ENCODE data around the gene CPLX1.

CPLX1 gene

DNA sequence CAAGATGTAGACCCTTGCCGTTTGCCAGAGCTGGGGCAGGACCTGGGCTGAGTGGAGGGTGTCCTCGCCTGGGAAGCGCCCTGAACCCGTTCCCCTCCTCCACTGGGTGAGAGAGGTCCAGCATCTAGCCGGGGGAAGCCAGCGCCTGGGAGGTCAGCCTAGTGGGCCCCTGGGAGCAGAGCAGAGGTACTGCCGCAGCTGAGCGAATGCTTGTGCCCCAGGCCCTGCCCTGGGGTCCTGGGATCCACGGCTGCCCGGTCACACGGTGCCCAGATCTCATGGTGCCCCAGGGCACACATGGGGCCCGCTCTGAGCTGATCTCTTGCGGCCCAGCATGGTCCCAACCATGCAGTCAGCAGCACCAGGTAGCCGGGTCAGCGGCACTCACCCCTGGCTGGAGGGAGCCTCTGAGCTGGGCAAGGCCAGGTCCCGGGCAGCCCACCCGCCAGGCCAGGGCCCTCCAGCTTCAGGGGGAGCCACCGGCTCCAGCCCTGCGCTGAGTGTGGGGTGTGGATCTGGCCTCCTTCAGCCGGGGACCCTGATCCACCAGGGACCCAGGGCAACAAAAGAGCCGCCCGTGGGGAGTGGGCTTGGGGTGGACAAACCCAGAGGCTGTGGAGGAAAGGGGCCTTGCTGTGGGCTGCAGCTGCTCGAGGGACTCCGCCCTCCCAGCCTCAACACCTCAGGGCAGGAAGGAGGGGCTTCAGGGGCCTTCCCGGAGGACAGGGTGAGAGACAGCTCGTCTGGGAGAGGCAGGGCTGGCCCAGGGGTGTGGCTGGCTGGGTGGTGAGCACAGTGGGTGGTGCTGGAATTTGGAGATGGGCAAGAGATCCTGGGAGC is 4.1 kb upstream of the CPLX1 start:
- no peak for DNase-seq (ENCODE audit: low read depth)
- TF ChIP-seq, protein P1, sequence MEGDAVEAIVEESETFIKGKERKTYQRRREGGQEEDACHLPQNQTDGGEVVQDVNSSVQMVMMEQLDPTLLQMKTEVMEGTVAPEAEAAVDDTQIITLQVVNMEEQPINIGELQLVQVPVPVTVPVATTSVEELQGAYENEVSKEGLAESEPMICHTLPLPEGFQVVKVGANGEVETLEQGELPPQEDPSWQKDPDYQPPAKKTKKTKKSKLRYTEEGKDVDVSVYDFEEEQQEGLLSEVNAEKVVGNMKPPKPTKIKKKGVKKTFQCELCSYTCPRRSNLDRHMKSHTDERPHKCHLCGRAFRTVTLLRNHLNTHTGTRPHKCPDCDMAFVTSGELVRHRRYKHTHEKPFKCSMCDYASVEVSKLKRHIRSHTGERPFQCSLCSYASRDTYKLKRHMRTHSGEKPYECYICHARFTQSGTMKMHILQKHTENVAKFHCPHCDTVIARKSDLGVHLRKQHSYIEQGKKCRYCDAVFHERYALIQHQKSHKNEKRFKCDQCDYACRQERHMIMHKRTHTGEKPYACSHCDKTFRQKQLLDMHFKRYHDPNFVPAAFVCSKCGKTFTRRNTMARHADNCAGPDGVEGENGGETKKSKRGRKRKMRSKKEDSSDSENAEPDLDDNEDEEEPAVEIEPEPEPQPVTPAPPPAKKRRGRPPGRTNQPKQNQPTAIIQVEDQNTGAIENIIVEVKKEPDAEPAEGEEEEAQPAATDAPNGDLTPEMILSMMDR (conservative IDR thresholded peaks at IDR 0.05; ENCODE audit: low read depth, low read length), result no peak
- no peak overlapping the region for H3K4me3 ChIP-seq (ENCODE audit: low read length)

DNA sequence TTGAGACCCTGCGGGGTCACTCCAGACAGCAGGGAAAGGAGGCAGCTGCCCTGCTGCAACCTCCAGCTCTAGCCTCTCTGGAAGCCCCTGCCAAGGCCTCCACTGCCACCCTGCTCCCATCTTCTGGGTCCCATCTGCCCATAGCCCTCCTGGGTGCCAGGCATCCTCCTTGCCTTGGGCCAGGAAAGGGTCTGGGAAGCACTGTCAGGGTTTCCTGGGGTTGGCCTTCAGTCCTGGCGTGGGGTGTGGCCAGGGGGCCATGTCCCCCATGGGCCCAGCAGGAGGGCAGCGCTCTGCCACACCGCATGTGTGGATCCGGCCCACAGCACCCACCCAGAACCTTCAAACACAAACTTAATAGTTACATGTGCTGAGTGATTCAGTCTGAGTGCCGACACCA is 3.4 kb upstream of the CPLX1 start:
- TF ChIP-seq, protein P1 (conservative IDR thresholded peaks at IDR 0.05; ENCODE audit: low read depth, low read length), result no peak
- no peak for DNase-seq (ENCODE audit: low read depth)
- no peak overlapping the region for H3K4me3 ChIP-seq (ENCODE audit: low read length)

DNA sequence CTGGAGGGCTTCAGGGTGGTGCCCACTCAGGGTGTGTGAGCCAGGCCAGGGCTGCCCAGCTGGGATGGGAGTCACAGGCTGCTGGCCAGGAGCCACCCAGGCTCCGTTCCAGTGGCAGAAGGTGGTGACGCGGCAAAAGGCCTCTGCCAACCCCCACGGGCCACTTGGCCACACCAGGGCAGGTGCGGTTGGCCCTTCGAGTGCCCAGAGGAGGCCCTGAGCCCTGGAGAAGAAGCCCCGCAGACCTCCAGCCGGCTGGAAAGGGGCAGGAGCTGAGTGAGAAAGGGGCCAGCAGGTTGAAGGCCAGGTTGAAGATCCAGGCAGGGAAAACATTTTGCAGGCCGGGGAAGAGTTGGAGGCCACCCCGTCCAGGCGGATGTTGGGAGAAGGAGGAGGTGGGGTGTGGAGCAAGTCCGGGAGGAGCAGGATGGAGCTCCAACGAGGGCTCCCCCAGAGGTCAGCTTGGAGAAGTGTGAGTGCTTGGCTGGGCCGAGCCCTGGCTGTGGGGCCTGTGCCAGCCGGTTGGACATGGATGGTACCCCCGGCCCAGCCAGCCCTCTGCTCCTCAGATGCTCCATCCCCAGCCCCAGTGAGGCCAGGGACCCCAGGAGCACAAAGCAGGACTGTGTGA is 2.8 kb upstream of the CPLX1 start:
- TF ChIP-seq, protein P1 (conservative IDR thresholded peaks at IDR 0.05; ENCODE audit: low read depth, low read length), result peak; percentile 23
- no peak for DNase-seq (ENCODE audit: low read depth)
- no peak overlapping the region for H3K4me3 ChIP-seq (ENCODE audit: low read length)

DNA sequence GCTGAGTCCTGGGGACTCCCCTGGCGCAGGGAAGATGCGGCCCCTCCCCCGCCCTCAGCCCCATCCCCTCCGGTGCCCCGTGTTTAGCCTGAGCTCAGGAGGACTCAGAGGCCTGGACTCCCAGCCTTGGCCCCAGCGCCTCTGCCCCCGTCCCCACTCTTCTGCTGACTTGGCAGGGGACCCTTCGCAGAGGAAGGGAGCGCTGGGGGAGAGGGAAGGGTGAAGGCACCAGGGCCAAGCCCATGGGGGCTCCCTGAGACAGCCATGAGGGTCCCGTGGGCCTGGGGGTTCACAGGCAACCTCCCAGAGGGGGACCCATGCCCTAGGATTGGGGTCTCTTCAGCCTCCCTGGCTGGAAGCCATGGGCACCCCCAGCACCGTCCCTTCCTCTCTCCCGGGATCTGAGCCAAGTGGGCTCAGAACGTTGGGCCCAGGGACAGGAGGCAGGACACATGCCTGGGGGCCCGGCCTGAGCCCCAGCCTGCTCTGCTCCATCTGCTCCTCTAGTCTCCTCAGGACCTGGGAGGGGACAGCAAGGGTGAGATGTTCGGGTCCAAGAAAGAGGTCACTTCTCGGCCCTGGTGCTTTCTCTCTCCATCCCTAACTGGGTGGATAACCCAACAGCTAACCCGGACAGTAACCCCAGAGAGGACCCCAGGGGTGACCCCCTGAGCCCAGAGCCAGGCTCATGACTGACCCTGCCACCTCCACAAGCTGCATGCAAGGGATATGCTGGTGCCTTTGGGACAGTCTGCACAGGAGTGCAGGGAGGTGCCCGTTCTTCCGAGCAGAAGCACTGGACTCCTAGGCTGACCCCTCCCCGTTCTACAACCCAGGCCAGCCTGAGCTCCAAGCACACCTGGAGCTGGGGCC is 1.5 kb upstream of the CPLX1 start:
- TF ChIP-seq, protein P1 (conservative IDR thresholded peaks at IDR 0.05; ENCODE audit: low read depth, low read length), result no peak

DNA sequence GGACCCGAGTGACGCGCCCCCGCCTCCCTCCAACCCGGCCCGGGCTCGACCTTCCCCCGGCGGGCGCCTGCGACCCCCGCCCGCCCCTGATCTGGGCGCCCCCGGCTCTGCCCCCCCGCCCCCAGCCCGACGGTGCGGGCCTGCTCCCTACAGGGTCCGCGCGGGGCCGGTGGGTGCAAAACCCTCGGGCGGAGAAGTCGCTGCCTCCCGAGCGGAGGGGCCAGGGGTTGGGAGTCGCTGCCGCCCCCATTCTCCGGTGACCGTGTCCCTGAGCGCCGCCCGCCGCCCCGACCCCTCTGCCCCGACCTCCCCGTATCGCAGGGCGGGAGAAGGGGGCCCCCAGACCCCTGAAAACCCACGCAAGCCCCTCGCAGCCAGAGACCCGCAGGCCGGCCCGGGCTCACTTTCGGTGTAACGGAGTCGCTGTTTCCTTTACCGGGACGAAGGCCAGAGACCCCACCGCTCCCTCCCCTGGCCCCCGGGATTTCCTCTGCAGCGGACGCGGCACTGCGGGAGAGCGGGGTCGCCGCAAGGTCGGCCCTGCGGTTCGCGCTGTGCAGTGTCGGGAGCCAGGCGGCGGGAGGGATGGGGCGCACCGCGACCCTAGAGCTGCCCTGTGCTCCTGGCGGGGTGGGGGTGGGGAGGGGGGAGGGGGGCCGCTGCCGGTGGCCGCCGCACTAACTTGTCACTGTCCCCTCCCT is 729 bp upstream of the CPLX1 start:
- no peak overlapping the region for H3K4me3 ChIP-seq (ENCODE audit: low read length)
- no peak for DNase-seq (ENCODE audit: low read depth)
- TF ChIP-seq, protein P1 (conservative IDR thresholded peaks at IDR 0.05; ENCODE audit: low read depth, low read length), result no peak

More for the DNA sequence above, 1.5 kb upstream of the CPLX1 start:
- DNase-seq (ENCODE audit: low read depth), result no peak
- no peak overlapping the region for H3K4me3 ChIP-seq (ENCODE audit: low read length)

DNA sequence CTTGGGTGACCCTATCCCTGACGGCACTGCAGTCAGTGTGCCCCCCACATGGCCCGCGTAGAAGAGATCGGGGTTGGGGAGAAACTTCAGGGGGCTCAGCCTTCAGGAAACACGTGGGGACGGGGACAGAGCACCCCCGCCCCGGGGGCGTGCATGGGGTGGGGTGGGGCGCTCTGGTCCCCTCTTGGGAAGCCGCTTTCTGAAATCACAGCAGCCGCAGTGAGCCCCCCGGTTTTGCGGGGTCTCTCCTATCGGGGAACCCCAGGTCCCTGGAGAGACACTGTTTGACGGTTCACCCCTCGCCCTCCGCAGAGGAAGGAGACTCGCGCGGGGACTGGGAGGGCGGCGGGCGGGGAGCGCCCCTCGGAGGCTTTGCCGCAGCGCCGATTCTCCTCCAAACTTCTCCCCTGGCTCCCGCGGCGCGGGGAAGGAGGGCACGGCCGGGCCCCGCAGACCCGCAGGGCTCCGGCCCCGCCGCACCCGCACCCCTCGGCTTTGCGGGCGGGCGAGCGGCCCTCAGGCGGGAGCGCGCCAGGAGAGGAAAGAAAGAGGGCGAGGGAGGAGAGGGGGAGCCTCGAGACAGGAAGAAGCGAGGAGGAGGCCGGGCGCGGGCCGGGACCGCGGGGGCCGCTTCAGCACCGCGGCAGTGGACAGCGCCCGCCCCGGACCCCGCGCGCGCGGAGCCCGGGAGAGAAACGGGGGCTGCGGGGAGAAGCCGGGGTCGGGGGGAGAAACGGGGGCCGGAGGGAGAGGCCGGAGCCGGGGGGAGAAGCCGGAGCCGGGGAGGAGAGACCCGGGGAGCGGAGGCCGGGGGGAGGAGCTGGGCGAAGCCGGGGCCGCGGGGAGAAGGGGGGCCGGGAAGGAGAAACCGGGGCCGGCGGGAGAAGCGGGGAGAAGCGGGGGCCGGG is 612 bp downstream of the CPLX1 start:
- no peak for DNase-seq (ENCODE audit: low read depth)
- TF ChIP-seq, protein P1 (conservative IDR thresholded peaks at IDR 0.05; ENCODE audit: low read depth, low read length), result no peak
- no peak overlapping the region for H3K4me3 ChIP-seq (ENCODE audit: low read length)
